Ovary (tissue), 3 donors: ENCODE data around the gene CACNA1C.
"Not testable (repeated sequence)": the region's sequence is repeated elsewhere in the genome, so short reads cannot be mapped to it uniquely, and the experiment has no call there.

Source experiments
- EP300 ChIP-seq: sonication (generic); formaldehyde crosslinking; IDR thresholded peaks from one replicate; pipeline ENCODE4 v1.6.1; 2017; ENCODE audit warnings: antibody characterized with exemption
- POLR2A ChIP-seq: fragments of 450-650 bp; IDR thresholded peaks from one replicate; pipeline ENCODE4 v1.6.1; 2017; ENCODE audit warnings: antibody characterized with exemption, mild to moderate bottlenecking, moderate library complexity
- TF ChIP-seq, protein P1 (sequence below), 3 donors: fragments of 450-650 bp in 2 of 3; fragments of 200-600 bp in 1 of 3; IDR thresholded peaks; one replicate each; pipeline versions ENCODE4 v1.5.1 to v1.8.0; 2016 to 2022; ENCODE audit warnings: antibody characterized with exemption in 3 of 3, mild to moderate bottlenecking in 1 of 3
- donor health status: DM: no; HTN: no; CAD: no.

DNA sequence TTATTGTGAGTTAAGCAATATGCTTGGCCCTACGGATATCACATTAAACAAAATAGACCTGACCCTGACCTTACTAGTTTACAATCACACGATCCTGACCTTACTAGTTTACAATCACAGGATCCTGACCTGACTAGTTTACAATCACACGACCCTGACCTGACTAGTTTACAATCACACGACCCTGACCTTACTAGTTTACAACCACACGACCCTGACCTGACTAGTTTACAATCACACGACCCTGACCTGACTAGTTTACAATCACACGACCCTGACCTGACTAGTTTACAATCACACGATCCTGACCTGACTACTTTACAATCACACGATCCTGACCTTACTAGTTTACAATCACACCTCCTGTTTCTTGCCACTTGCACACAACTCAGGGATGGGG, 202.9 kb downstream of the CACNA1C start:
- TF ChIP-seq, protein P1, sequence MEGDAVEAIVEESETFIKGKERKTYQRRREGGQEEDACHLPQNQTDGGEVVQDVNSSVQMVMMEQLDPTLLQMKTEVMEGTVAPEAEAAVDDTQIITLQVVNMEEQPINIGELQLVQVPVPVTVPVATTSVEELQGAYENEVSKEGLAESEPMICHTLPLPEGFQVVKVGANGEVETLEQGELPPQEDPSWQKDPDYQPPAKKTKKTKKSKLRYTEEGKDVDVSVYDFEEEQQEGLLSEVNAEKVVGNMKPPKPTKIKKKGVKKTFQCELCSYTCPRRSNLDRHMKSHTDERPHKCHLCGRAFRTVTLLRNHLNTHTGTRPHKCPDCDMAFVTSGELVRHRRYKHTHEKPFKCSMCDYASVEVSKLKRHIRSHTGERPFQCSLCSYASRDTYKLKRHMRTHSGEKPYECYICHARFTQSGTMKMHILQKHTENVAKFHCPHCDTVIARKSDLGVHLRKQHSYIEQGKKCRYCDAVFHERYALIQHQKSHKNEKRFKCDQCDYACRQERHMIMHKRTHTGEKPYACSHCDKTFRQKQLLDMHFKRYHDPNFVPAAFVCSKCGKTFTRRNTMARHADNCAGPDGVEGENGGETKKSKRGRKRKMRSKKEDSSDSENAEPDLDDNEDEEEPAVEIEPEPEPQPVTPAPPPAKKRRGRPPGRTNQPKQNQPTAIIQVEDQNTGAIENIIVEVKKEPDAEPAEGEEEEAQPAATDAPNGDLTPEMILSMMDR (IDR thresholded peaks at IDR 0.05) = not testable (repeated sequence)
- TF ChIP-seq POLR2A, EP300: not testable (repeated sequence)
